ENCODE data around the gene MICB.
"Not testable (repeated sequence)": the region's sequence is repeated elsewhere in the genome, so short reads cannot be mapped to it uniquely, and the experiment has no call there.

The MICB gene

GRCh38 chr6:31541059-31541657, 43.2 kb downstream of the MICB start:
- no peak for DNase-seq (ENCODE audit: low read depth in 2 of 2)

- DNase-seq (ENCODE audit: low read depth in 2 of 2): peak; percentile 91 to 92
These were observed 43.9 kb downstream of the MICB start, which contains the start of gene DDX39B for GRCh38 chr6:31541658-31542521. Gene DDX39B (minus strand): TSS chr6:31542003. CDS start chr6:31540532, 1,471 bp downstream.

- no peak for DNase-seq (ENCODE audit: low read depth in 2 of 2)
These were observed 45.7 kb downstream of the MICB start for GRCh38 chr6:31543639-31544038.

- no peak for DNase-seq (ENCODE audit: low read depth in 2 of 2)
These were observed 46.7 kb downstream of the MICB start for GRCh38 chr6:31544676-31545075.

- DNase-seq (ENCODE audit: low read depth in 2 of 2): no peak
These were observed 47.3 kb downstream of the MICB start for GRCh38 chr6:31545291-31545690.

GRCh38 chr6:31546339-31546957, 48.5 kb downstream of the MICB start, which contains the start of gene ATP6V1G2:
Gene ATP6V1G2 (minus strand): TSS chr6:31546608. CDS start chr6:31546559, 49 bp downstream.
- DNase-seq (ENCODE audit: low read depth in 2 of 2): peak; percentile 82 to 85

- peak; percentile 95 for DNase-seq (ENCODE audit: low read depth in 2 of 2)
These were observed 49.2 kb downstream of the MICB start, which contains the start of gene NFKBIL1 for GRCh38 chr6:31546958-31547726. Gene NFKBIL1 (plus strand): TSS chr6:31547608. CDS start chr6:31547695, 87 bp downstream.

- no peak for DNase-seq (ENCODE audit: low read depth in 2 of 2)
These were observed 50.0 kb downstream of the MICB start for GRCh38 chr6:31547727-31548543.

- no peak for DNase-seq (ENCODE audit: low read depth in 2 of 2)
These were observed 50.6 kb downstream of the MICB start for GRCh38 chr6:31548544-31548873.

- not testable (repeated sequence) for DNase-seq (ENCODE audit: low read depth in 2 of 2)
These were observed 53.4 kb downstream of the MICB start for GRCh38 chr6:31551371-31551770.

- no peak for DNase-seq (ENCODE audit: low read depth in 2 of 2)
These were observed 58.4 kb downstream of the MICB start for GRCh38 chr6:31556307-31556706.

GRCh38 chr6:31557443-31558317, 59.7 kb downstream of the MICB start:
- no peak for DNase-seq (ENCODE audit: low read depth in 2 of 2)

GRCh38 chr6:31558318-31558625, 60.3 kb downstream of the MICB start:
- DNase-seq (ENCODE audit: low read depth in 2 of 2): no peak

- no peak for DNase-seq (ENCODE audit: low read depth in 2 of 2)
These were observed 60.9 kb downstream of the MICB start for GRCh38 chr6:31558631-31559500.

GRCh38 chr6:31559606-31559957, 61.6 kb downstream of the MICB start:
- no peak for DNase-seq (ENCODE audit: low read depth in 2 of 2)

GRCh38 chr6:31559958-31560696, 62.2 kb downstream of the MICB start:
- no peak for DNase-seq (ENCODE audit: low read depth in 2 of 2)

- DNase-seq (ENCODE audit: low read depth in 2 of 2): no peak
These were observed 62.7 kb downstream of the MICB start for GRCh38 chr6:31560697-31561058.

Data from fibroblast of skin of left biceps (primary cell).